ENCODE results near the gene TNIK.
"Not testable (repeated sequence)": the region's sequence is repeated elsewhere in the genome, so short reads cannot be mapped to it uniquely, and the experiment has no call there.

TNIK gene

GRCh38 chr3:171306631-171307030 is 153.6 kb downstream of the TNIK start:
- DNase-seq: no peak

GRCh38 chr3:171305823-171306222 is 154.4 kb downstream of the TNIK start:
- not testable (repeated sequence) for DNase-seq

- DNase-seq: not testable (repeated sequence)
Observed at GRCh38 chr3:171304498-171304897, 155.7 kb downstream of the TNIK start.

- not testable (repeated sequence) for DNase-seq
Observed at GRCh38 chr3:171304017-171304416, 156.2 kb downstream of the TNIK start.

- no peak for DNase-seq
Observed at GRCh38 chr3:171301998-171302397, 158.2 kb downstream of the TNIK start.

GRCh38 chr3:171301002-171301401 is 159.2 kb downstream of the TNIK start:
- no peak for DNase-seq

- no peak for DNase-seq
Observed at GRCh38 chr3:171297951-171298350, 162.3 kb downstream of the TNIK start.

- no peak for DNase-seq
Observed at GRCh38 chr3:171297207-171297606, 163.0 kb downstream of the TNIK start.

- no peak for DNase-seq
Observed at GRCh38 chr3:171295484-171296373, 164.5 kb downstream of the TNIK start.

- no peak for DNase-seq
Observed at GRCh38 chr3:171293142-171293782, 166.9 kb downstream of the TNIK start.

- DNase-seq: no peak
Observed at GRCh38 chr3:171290680-171291079, 169.5 kb downstream of the TNIK start.

- DNase-seq: no peak
Observed at GRCh38 chr3:171289291-171289690, 170.9 kb downstream of the TNIK start.

GRCh38 chr3:171287761-171288160 is 172.4 kb downstream of the TNIK start:
- not testable (repeated sequence) for DNase-seq

- DNase-seq: no peak
Observed at GRCh38 chr3:171286580-171287249, 173.5 kb downstream of the TNIK start.

GRCh38 chr3:171285287-171285686 is 174.9 kb downstream of the TNIK start:
- no peak for DNase-seq

GRCh38 chr3:171284308-171285075 is 175.7 kb downstream of the TNIK start:
- no peak for DNase-seq

GRCh38 chr3:171283848-171284222 is 176.4 kb downstream of the TNIK start:
- DNase-seq: no peak

- DNase-seq: no peak
Observed at GRCh38 chr3:171283183-171283847, 176.9 kb downstream of the TNIK start.

- no peak for DNase-seq
Observed at GRCh38 chr3:171282041-171282440, 178.2 kb downstream of the TNIK start.

GRCh38 chr3:171281256-171281992 is 178.8 kb downstream of the TNIK start:
- DNase-seq: no peak

GRCh38 chr3:171279972-171280371 is 180.2 kb downstream of the TNIK start:
- no peak for DNase-seq

GRCh38 chr3:171278299-171278590 is 182.0 kb downstream of the TNIK start:
- no peak for DNase-seq
